OCI-LY1 (cell line): ENCODE results near the gene PMAIP1.
A peak's percentile ranks its signal among the peaks of the same experiment; 100 is the strongest.

Experiments used
- H2AFZ ChIP-seq: fragments of 200-600 bp; sonication (generic), shearing (Covaris generic); 2 replicates; pipeline ENCODE4 v1.6.0; 2014; ENCODE audit warnings: antibody characterized with exemption, mild to moderate bottlenecking, low read length
- H3F3A ChIP-seq: fragments of 200-600 bp; sonication (generic), shearing (Covaris generic); 2 replicates; pipeline ENCODE4 v1.6.0; 2014; ENCODE audit warnings: mild to moderate bottlenecking, antibody characterized with exemption, low read length, moderate library complexity; ENCODE audit not compliant: insufficient read depth
- H3K27ac ChIP-seq: fragments of 200-600 bp; sonication (generic); 2 replicates; pipeline ENCODE4 v1.5.1; 2014; ENCODE audit warnings: low read length, mixed run types, mild to moderate bottlenecking, low read depth; ENCODE audit not compliant: poor library complexity, severe bottlenecking
- H3K27me3 ChIP-seq: fragments of 200-600 bp; sonication (generic); 2 replicates; pipeline ENCODE4 v1.6.0; 2014; ENCODE audit warnings: antibody characterized with exemption, mild to moderate bottlenecking, low read length, moderate library complexity; ENCODE audit not compliant: insufficient read depth
- H3K36me3 ChIP-seq: fragments of 200-600 bp; sonication (generic); 2 replicates; pipeline ENCODE4 v1.6.1; 2014; ENCODE audit warnings: mild to moderate bottlenecking, antibody characterized with exemption, low read length, moderate library complexity, mixed read lengths; ENCODE audit not compliant: insufficient read depth
- H3K4me1 ChIP-seq: fragments of 200-600 bp; sonication (generic); 2 replicates; pipeline ENCODE4 v1.5.1; 2014; ENCODE audit warnings: mild to moderate bottlenecking, low read length, moderate library complexity; ENCODE audit not compliant: insufficient read depth, severe bottlenecking
- H3K4me2 ChIP-seq: fragments of 200-600 bp; sonication (generic), shearing (Covaris generic); 2 replicates; pipeline ENCODE4 v1.6.1; 2014; ENCODE audit warnings: low read length
- H3K4me3 ChIP-seq: fragments of 200-600 bp; sonication (generic); 2 replicates; pipeline ENCODE4 v1.5.1; 2014; ENCODE audit warnings: low read length, low read depth, mild to moderate bottlenecking, mixed read lengths; ENCODE audit not compliant: poor library complexity, severe bottlenecking
- H3K79me2 ChIP-seq: fragments of 200-600 bp; shearing (Covaris generic); 2 replicates; pipeline ENCODE4 v1.6.1; 2016; ENCODE audit warnings: mixed run types, low read length, mixed read lengths; ENCODE audit not compliant: insufficient read depth
- H3K9ac ChIP-seq: fragments of 200-600 bp; sonication (generic), shearing (Covaris generic); 2 replicates; pipeline ENCODE4 v1.6.1; 2014; ENCODE audit warnings: mild to moderate bottlenecking, low read length, mixed read lengths
- H3K9me2 ChIP-seq: fragments of 200-600 bp; sonication (generic), shearing (Covaris generic); 2 replicates; pipeline ENCODE4 v1.6.1; 2014; ENCODE audit warnings: low read depth, mild to moderate bottlenecking, low read length, mixed read lengths
- H3K9me3 ChIP-seq: fragments of 200-600 bp; shearing (Covaris generic); 2 replicates; pipeline ENCODE4 v1.6.1; 2014; ENCODE audit warnings: low read length, mixed read lengths
- H4K20me1 ChIP-seq: fragments of 200-600 bp; sonication (generic), shearing (Covaris generic); 2 replicates; pipeline ENCODE4 v1.6.0; 2016; ENCODE audit warnings: mild to moderate bottlenecking, low read length; ENCODE audit not compliant: insufficient read depth
- EZH2 ChIP-seq: fragments of 200-600 bp; sonication (generic), shearing (Covaris generic); IDR thresholded peaks from 2 replicates; pipeline ENCODE4 v1.8.0; 2017; ENCODE audit warnings: borderline replicate concordance, mixed run types, mild to moderate bottlenecking, antibody characterized with exemption, low read length, moderate library complexity, mixed read lengths
- TF ChIP-seq, protein P1 (sequence below): fragments of 200-600 bp; sonication (generic), shearing (Covaris generic); IDR thresholded peaks from 2 replicates; pipeline ENCODE4 v1.5.1; 2017; ENCODE audit warnings: mild to moderate bottlenecking, antibody characterized with exemption, low read length, moderate library complexity, mixed read lengths

PMAIP1 gene

DNA sequence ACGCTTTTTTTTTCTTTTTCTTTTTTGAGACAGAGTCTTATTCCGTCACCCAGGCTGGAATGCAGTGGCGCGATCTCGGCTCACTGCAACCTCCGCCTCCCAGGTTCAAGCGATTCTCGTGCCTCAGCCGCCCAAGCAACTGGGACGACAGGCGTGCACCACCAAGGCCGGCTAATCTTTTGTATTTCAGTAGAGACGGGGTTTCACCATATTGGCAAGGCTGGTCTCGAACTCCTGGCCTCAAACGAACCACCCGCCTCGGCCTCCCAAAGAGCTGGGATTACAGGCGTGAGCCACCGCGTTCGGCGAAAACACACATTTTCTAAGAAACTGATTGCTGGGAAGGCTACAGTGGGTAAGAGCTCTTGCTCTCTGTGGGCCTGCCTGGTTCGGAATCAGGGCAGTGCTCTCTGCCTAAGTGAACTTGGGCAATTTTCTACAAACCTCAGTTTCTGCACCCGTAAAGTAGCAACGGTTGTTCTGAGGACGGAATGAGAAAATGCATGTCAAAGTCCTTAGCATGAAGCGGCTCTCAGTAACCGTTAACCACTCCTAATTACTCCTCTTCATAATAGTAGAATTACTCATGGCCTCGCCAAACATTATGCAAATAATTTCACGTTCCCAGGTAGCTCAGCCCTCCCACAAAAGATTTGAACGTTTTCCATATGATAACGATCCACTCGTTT lies 1.0 kb upstream of the PMAIP1 start:
- peak overlapping the region; percentile 78 for H3K4me2 ChIP-seq
- H3K4me3 ChIP-seq, result peak overlapping the region; percentile 94
- H3K9me3 ChIP-seq, result no peaks in the 10 kb centered on the region
- H4K20me1 ChIP-seq, result no peaks in the 10 kb centered on the region
- TF ChIP-seq, protein P1, sequence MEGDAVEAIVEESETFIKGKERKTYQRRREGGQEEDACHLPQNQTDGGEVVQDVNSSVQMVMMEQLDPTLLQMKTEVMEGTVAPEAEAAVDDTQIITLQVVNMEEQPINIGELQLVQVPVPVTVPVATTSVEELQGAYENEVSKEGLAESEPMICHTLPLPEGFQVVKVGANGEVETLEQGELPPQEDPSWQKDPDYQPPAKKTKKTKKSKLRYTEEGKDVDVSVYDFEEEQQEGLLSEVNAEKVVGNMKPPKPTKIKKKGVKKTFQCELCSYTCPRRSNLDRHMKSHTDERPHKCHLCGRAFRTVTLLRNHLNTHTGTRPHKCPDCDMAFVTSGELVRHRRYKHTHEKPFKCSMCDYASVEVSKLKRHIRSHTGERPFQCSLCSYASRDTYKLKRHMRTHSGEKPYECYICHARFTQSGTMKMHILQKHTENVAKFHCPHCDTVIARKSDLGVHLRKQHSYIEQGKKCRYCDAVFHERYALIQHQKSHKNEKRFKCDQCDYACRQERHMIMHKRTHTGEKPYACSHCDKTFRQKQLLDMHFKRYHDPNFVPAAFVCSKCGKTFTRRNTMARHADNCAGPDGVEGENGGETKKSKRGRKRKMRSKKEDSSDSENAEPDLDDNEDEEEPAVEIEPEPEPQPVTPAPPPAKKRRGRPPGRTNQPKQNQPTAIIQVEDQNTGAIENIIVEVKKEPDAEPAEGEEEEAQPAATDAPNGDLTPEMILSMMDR, result no peak
- no peak for TF ChIP-seq EZH2
- H3K27me3 ChIP-seq, result no peaks in the 10 kb centered on the region
- peaks cover 48% of the 10 kb centered on the region for H3K36me3 ChIP-seq
- H3K9me2 ChIP-seq, result no peaks in the 10 kb centered on the region
- H3F3A ChIP-seq, result peaks cover under 1% of the 10 kb centered on the region; the same call in 1 of the 2 replicates
- H3K79me2 ChIP-seq, result peaks cover 50% of the 10 kb centered on the region
- peaks cover 28% of the 10 kb centered on the region for H3K4me1 ChIP-seq
- H3K9ac ChIP-seq, result peak overlapping the region; percentile 95
- H3K27ac ChIP-seq, result peak overlapping the region; percentile 78
- no peak overlapping the region for H2AFZ ChIP-seq

DNA sequence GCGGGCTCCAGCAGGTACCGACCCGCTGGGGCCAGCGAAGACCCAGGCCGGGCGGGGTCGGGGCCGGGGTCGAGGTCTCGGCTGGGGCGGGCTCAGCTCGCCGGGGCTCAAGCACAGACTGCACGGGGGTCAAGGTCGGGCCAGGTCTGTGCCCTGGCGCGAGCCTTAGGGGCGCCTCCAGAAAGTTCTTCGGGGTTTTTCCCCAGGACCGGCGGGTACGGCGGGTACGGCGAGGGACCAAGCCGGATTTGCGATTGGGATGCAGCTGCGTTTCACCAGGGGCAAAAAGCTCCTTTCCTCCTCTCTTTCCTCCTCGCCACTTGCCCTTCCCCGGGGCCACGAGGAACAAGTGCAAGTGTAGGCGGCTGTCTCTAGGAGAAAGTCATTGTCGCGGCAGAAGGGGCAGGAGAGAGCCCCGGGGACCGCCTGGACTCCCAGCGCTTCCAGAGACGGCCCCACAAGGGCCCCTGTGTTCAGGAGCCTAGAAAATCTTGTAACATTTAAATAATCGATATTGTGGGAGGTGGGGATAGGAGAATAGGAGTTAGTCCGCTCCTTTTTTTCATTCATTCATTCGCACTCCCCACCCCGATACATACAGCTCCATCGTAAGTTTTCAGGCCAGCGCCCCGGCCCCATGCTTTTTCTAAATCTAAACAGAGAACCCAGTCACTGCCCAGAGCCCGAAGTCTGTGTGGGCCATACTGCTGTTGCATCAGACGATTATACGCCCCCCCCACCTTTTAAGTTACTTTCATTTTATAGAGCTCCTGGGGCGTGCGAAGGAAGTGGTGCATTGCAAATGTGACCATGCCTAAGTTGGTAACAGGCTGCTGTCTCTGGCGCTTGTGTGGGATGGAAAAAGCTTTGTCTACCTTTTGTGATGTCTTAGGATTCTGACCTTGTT lies 679 bp downstream of the PMAIP1 start:
- Histone ChIP-seq H3K36me3 (peaks cover 63% of the 10 kb centered on the region), H3K4me1 (peaks cover 41% of the 10 kb centered on the region), H4K20me1 (no peaks in the 10 kb centered on the region), H3K27ac (peak overlapping the region; percentile 96), H3K79me2 (peaks cover 55% of the 10 kb centered on the region), H3F3A (peaks cover 10% of the 10 kb centered on the region; the same call in 1 of the 2 replicates), H3K4me2 (peak overlapping the region; percentile 89), H3K4me3 (peak overlapping the region; percentile 94), H3K9me2 (no peaks in the 10 kb centered on the region), H3K9ac (peak overlapping the region; percentile 95), H3K27me3 (no peaks in the 10 kb centered on the region), H2AFZ (no peak overlapping the region), H3K9me3 (no peaks in the 10 kb centered on the region)
- TF ChIP-seq, protein P1, result no peak
- TF ChIP-seq EZH2, result no peak

DNA sequence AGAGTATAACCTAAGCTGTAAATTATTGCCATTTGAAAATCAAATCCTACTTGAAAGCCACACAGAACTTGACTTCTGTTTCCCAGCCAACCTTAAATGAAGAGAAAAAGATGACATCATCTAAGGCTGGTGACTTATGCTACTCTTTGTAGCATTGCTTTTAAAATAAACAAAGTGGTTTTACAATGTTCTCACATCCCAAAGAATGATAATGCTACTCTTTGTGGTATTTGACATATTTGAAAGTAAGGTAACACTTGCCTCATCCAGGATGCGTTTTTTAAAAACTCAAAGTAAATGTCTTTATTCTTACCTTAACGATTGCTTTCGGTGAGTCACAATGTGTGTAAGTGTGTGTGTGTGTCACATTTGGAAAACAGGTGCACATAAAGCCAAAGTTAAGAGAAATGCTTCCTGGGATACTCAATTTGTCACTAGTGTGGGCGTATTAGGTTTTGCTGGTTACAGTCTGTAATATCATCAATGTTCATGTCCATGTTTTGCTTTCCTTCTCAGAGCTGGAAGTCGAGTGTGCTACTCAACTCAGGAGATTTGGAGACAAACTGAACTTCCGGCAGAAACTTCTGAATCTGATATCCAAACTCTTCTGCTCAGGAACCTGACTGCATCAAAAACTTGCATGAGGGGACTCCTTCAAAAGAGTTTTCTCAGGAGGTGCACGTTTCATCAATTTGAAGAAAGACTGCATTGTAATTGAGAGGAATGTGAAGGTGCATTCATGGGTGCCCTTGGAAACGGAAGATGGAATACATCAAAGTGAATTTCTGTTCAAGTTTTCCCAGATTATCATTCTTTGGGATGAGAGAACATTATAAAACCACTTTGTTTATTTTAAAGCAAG lies 2.6 kb downstream of the PMAIP1 start:
- Histone ChIP-seq H3K4me1 (peaks cover 59% of the 10 kb centered on the region), H2AFZ (no peak overlapping the region), H3K4me3 (peak overlapping the region; percentile 94), H3F3A (peaks cover 14% of the 10 kb centered on the region; the same call in 1 of the 2 replicates), H3K9ac (peak overlapping the region; percentile 95), H3K4me2 (peak overlapping the region; percentile 89), H3K9me2 (no peaks in the 10 kb centered on the region), H4K20me1 (no peaks in the 10 kb centered on the region), H3K36me3 (peaks cover 63% of the 10 kb centered on the region), H3K9me3 (no peaks in the 10 kb centered on the region), H3K79me2 (peaks cover 55% of the 10 kb centered on the region), H3K27ac (peak overlapping the region; percentile 96), H3K27me3 (no peaks in the 10 kb centered on the region)
- TF ChIP-seq, protein P1, result no peak
- no peak for TF ChIP-seq EZH2
